Measurements from ENCODE around the gene SLFN12. TPM values are rescaled to one million over a fixed set of nuclear protein-coding genes. Genes with fewer than 3 reads are reported as not detected.

The SLFN12 gene
- total and polyA plus RNA-seq, 10 of the 15 experiments (the other 5 are each of a cell fraction or from before 2014, with no cell fraction given): 8.7 to 18.5 (median 13.4) TPM

DNA sequence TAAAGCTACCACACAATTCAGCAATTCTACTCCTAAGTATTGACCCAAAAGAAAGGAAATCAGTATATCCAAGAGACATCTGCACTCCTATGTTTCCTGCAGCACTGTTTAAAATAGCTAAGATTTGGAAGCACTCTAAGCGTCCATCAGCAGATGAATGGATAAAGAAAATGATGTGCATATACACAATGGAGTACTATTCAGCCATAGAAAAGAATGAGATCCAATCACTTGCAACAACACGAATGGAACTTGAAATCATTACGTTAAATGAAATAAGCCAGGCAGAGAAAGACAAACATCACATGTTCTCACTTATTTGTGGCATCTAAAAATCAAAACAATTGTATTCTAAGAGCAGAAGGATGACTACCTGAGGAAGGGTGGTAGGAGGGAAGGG lies 60.4 kb downstream of the SLFN12 start:
- Histone ChIP-seq H3K4me3 (no peak overlapping the region), H3K27me3 (replicated peaks in 1 of 2; ENCODE audit: control insufficient read depth in 2 of 2, insufficient read depth in 2 of 2, low read length in 1 of 2) (peaks cover 0 to 9% of the 10 kb centered on the region in 2 experiments; a peak in 3 of 4 replicates), H3K4me2 (ENCODE audit: control insufficient read depth, insufficient read depth) (no peak overlapping the region), H3K36me3 (ENCODE audit: control insufficient read depth in 2 of 2, insufficient read depth in 2 of 2, low read length in 1 of 2) (no peaks in the 10 kb centered on the region), H3K9ac (ENCODE audit: control insufficient read depth, insufficient read depth, low read length) (no peak overlapping the region), H2AFZ (ENCODE audit: control insufficient read depth, low read depth, low read length) (no peak overlapping the region), H3K27ac (ENCODE audit: control insufficient read depth, insufficient read depth) (no peak overlapping the region), H4K20me1 (ENCODE audit: control insufficient read depth, insufficient read depth) (no peaks in the 10 kb centered on the region), H3K9me3 (replicated peaks; ENCODE audit: control insufficient read depth, insufficient read depth, low read length) (peaks cover 3% of the 10 kb centered on the region; the same call in 1 of the 3 replicates), H3K4me1 (ENCODE audit: control insufficient read depth, insufficient read depth, low read length) (peaks cover 13% of the 10 kb centered on the region), H3K79me2 (ENCODE audit: control insufficient read depth, insufficient read depth, low read length) (no peaks in the 10 kb centered on the region)
- CTCF ChIA-PET: interaction anchor here (1.6 kb wide), 1 partner anchor 76 kb away, joined by 7 read pairs; the partner anchor contains the start of gene SLFN13
- no peak for FAIRE-seq
- no peak for DNase-seq (ENCODE audit: low read depth, low spot score)
- SMC1A ChIA-PET (ENCODE audit: uncharacterized antibody, unreplicated experiment): interaction anchor here (0.8 to 3.6 kb wide), 3 partner anchors 32 to 166 kb away, joined by 3 to 12 read pairs (median 4); partner anchors contain the start of gene SLFN13
- RAD21 ChIA-PET (ENCODE audit: unreplicated experiment): interaction anchor here (3.5 kb wide), 1 partner anchor 116 kb away, joined by 13 read pairs; no protein-coding TSS in a partner anchor
- intact Hi-C loops (cut with micrococcal nuclease; ENCODE audit: unreplicated experiment): no loop called here
- BruUV-seq (replicated peaks): no TSS peak
- WGBS (ENCODE audit: insufficient coverage, insufficient replicate concordance, low lambda C conversion rate, missing lambda C conversion rate): 62% methylated on average over 3 of the region's 3 CpGs
- POLR2A ChIA-PET: no interaction called here
- ATAC-seq: no peak
- in situ Hi-C loops (cut with MboI): loop anchor here (5.0 kb wide), 1 partner anchor 165 kb away; the partner anchor contains the start of gene SLFN12L
- TF ChIP-seq, protein P1, sequence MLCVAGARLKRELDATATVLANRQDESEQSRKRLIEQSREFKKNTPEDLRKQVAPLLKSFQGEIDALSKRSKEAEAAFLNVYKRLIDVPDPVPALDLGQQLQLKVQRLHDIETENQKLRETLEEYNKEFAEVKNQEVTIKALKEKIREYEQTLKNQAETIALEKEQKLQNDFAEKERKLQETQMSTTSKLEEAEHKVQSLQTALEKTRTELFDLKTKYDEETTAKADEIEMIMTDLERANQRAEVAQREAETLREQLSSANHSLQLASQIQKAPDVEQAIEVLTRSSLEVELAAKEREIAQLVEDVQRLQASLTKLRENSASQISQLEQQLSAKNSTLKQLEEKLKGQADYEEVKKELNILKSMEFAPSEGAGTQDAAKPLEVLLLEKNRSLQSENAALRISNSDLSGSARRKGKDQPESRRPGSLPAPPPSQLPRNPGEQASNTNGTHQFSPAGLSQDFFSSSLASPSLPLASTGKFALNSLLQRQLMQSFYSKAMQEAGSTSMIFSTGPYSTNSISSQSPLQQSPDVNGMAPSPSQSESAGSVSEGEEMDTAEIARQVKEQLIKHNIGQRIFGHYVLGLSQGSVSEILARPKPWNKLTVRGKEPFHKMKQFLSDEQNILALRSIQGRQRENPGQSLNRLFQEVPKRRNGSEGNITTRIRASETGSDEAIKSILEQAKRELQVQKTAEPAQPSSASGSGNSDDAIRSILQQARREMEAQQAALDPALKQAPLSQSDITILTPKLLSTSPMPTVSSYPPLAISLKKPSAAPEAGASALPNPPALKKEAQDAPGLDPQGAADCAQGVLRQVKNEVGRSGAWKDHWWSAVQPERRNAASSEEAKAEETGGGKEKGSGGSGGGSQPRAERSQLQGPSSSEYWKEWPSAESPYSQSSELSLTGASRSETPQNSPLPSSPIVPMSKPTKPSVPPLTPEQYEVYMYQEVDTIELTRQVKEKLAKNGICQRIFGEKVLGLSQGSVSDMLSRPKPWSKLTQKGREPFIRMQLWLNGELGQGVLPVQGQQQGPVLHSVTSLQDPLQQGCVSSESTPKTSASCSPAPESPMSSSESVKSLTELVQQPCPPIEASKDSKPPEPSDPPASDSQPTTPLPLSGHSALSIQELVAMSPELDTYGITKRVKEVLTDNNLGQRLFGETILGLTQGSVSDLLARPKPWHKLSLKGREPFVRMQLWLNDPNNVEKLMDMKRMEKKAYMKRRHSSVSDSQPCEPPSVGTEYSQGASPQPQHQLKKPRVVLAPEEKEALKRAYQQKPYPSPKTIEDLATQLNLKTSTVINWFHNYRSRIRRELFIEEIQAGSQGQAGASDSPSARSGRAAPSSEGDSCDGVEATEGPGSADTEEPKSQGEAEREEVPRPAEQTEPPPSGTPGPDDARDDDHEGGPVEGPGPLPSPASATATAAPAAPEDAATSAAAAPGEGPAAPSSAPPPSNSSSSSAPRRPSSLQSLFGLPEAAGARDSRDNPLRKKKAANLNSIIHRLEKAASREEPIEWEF (IDR thresholded peaks at IDR 0.05; ENCODE audit: insufficient replicate concordance, low read depth, low read length): no peak
- TF ChIP-seq JUND (IDR thresholded peaks at IDR 0.05; ENCODE audit: low read depth, low read length) (no peak), CREM (IDR thresholded peaks at IDR 0.05; ENCODE audit: low read depth) (no peak), SRF (IDR thresholded peaks at IDR 0.05; ENCODE audit: low read depth in 2 of 2, low read length in 2 of 2) (no peak), YBX1 (IDR thresholded peaks at IDR 0.05) (no peak), EED (IDR thresholded peaks at IDR 0.05; ENCODE audit: low read depth) (no peak), PML (IDR thresholded peaks at IDR 0.05; ENCODE audit: low read length) (no peak), SMARCA5 (IDR thresholded peaks at IDR 0.05) (no peak)
- TF ChIP-seq, protein P2, sequence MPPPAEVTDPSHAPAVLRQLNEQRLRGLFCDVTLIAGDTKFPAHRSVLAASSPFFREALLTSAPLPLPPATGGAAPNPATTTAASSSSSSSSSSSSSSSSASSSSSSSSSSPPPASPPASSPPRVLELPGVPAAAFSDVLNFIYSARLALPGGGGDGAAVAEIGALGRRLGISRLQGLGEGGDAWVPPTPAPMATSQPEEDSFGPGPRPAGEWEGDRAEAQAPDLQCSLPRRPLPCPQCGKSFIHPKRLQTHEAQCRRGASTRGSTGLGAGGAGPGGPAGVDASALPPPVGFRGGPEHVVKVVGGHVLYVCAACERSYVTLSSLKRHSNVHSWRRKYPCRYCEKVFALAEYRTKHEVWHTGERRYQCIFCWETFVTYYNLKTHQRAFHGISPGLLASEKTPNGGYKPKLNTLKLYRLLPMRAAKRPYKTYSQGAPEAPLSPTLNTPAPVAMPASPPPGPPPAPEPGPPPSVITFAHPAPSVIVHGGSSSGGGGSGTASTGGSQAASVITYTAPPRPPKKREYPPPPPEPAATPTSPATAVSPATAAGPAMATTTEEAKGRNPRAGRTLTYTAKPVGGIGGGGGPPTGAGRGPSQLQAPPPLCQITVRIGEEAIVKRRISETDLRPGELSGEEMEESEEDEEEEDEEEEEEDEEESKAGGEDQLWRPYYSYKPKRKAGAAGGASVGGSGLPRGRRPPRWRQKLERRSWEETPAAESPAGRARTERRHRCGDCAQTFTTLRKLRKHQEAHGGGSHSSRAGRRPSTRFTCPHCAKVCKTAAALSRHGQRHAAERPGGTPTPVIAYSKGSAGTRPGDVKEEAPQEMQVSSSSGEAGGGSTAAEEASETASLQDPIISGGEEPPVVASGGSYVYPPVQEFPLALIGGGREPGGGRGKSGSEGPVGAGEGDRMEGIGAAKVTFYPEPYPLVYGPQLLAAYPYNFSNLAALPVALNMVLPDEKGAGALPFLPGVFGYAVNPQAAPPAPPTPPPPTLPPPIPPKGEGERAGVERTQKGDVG (CRISPR knock-in tag; IDR thresholded peaks at IDR 0.05): no peak
- TF ChIP-seq, protein P3, sequence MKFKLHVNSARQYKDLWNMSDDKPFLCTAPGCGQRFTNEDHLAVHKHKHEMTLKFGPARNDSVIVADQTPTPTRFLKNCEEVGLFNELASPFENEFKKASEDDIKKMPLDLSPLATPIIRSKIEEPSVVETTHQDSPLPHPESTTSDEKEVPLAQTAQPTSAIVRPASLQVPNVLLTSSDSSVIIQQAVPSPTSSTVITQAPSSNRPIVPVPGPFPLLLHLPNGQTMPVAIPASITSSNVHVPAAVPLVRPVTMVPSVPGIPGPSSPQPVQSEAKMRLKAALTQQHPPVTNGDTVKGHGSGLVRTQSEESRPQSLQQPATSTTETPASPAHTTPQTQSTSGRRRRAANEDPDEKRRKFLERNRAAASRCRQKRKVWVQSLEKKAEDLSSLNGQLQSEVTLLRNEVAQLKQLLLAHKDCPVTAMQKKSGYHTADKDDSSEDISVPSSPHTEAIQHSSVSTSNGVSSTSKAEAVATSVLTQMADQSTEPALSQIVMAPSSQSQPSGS (IDR thresholded peaks at IDR 0.05; ENCODE audit: low read length): no peak
- TF ChIP-seq, protein P4, sequence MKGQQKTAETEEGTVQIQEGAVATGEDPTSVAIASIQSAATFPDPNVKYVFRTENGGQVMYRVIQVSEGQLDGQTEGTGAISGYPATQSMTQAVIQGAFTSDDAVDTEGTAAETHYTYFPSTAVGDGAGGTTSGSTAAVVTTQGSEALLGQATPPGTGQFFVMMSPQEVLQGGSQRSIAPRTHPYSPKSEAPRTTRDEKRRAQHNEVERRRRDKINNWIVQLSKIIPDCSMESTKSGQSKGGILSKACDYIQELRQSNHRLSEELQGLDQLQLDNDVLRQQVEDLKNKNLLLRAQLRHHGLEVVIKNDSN (IDR thresholded peaks at IDR 0.05; ENCODE audit: borderline replicate concordance, extremely low read length, insufficient read depth, low read depth, low read length): no peak
